SK-N-SH treated with all-trans-retinoic acid at 6 μM for 48 hours (cell line): ENCODE results near the gene NOX1.
"Not testable (repeated sequence)": the region's sequence is repeated elsewhere in the genome, so short reads cannot be mapped to it uniquely, and the experiment has no call there.

Experiments used
- ARNTL ChIP-seq: fragments of 450-650 bp; formaldehyde crosslinking; IDR thresholded peaks from 2 replicates; pipeline ENCODE4 v1.5.0; 2020; ENCODE audit warnings: low read depth, mild to moderate bottlenecking, moderate library complexity, borderline replicate concordance
- CREB5 ChIP-seq: fragments of 250-450 bp; sonication (Bioruptor Pico); IDR thresholded peaks from 2 replicates; pipeline ENCODE4 v1.5.1; 2020; ENCODE audit warnings: low read depth, mild to moderate bottlenecking, moderate library complexity
- ISL1 ChIP-seq: fragments of 250-450 bp; sonication (Bioruptor Pico); IDR thresholded peaks from 2 replicates; pipeline ENCODE4 v2.1.2; 2022; ENCODE audit warnings: mild to moderate bottlenecking, moderate library complexity
- PATZ1 ChIP-seq: fragments of 250-450 bp; sonication (Bioruptor Pico); IDR thresholded peaks from 2 replicates; pipeline ENCODE4 v1.8.0; 2020; ENCODE audit warnings: mild to moderate bottlenecking, moderate library complexity, borderline replicate concordance
- PPARA ChIP-seq: fragments of 250-450 bp; sonication (Bioruptor Pico); IDR thresholded peaks from 2 replicates; pipeline ENCODE4 v1.5.0; 2020; ENCODE audit warnings: mild to moderate bottlenecking, borderline replicate concordance
- RARB ChIP-seq: fragments of 250-450 bp; sonication (Bioruptor Pico); IDR thresholded peaks from 2 replicates; pipeline ENCODE4 v1.8.0; 2021; ENCODE audit warnings: mild to moderate bottlenecking, moderate library complexity
- SNAI2 ChIP-seq: fragments of 250-450 bp; sonication (Bioruptor Pico); IDR thresholded peaks from 2 replicates; pipeline ENCODE4 v1.5.0; 2020; ENCODE audit warnings: mild to moderate bottlenecking, moderate library complexity
- TCF4 ChIP-seq: fragments of 250-450 bp; sonication (Bioruptor Pico); IDR thresholded peaks from 2 replicates; pipeline ENCODE4 v1.8.0; 2021; ENCODE audit warnings: mild to moderate bottlenecking, moderate library complexity, borderline replicate concordance
- ZFP3 ChIP-seq: fragments of 250-450 bp; sonication (Bioruptor Pico); IDR thresholded peaks from 2 replicates; pipeline ENCODE4 v1.5.0; 2020; ENCODE audit warnings: mild to moderate bottlenecking, moderate library complexity
- ZNF70 ChIP-seq: fragments of 450-650 bp; formaldehyde crosslinking; IDR thresholded peaks from 2 replicates; pipeline ENCODE4 v1.5.0; 2020; ENCODE audit warnings: mild to moderate bottlenecking, moderate library complexity
- ZNF8 ChIP-seq: fragments of 450-650 bp; formaldehyde crosslinking; IDR thresholded peaks from 2 replicates; pipeline ENCODE4 v1.5.0; 2020; ENCODE audit warnings: mild to moderate bottlenecking, moderate library complexity

GRCh38 chrX:100808265-100808664, 65.9 kb downstream of the NOX1 start:
- not testable (repeated sequence) for TF ChIP-seq CREB5 (CRISPR knock-in tag); ZNF8 (CRISPR knock-in tag); RARB (CRISPR knock-in tag); PPARA; TCF4; ARNTL; SNAI2; ZNF70 (CRISPR knock-in tag); ISL1 (CRISPR knock-in tag); PATZ1 (CRISPR knock-in tag); ZFP3 (CRISPR knock-in tag)
